Type B pancreatic cell (in vitro differentiated cells): Measurements from ENCODE around the gene RPS21. TPM values are rescaled to one million over a fixed set of nuclear protein-coding genes. Genes with fewer than 3 reads are reported as not detected.

ENCODE experiments used
- DNase-seq: peaks from one replicate; pipeline ENCODE4 v3.0.0; 2021; ENCODE audit warnings: mixed read lengths; ENCODE audit not compliant: unreplicated experiment; ENCODE audit errors: extremely low spot score
- H3K27ac Mint-ChIP-seq: 2 replicates; pipeline ENCODE4 v1.8.0; 2021; ENCODE audit warnings: mild to moderate bottlenecking, mixed read lengths
- H3K27me3 Mint-ChIP-seq: 2 replicates; pipeline ENCODE4 v1.8.0; 2021; ENCODE audit warnings: mixed read lengths
- H3K36me3 Mint-ChIP-seq: 2 replicates; pipeline ENCODE4 v1.8.0; 2021; ENCODE audit warnings: mixed read lengths
- H3K4me1 Mint-ChIP-seq: one replicate; pipeline ENCODE4 v1.8.0; 2021; ENCODE audit warnings: mixed read lengths; ENCODE audit not compliant: unreplicated experiment
- H3K4me3 Mint-ChIP-seq: 2 replicates; pipeline ENCODE4 v1.8.0; 2021; ENCODE audit warnings: mild to moderate bottlenecking, mixed read lengths
- H3K9me3 Mint-ChIP-seq: 2 replicates; pipeline ENCODE4 v1.8.0; 2021; ENCODE audit warnings: mixed read lengths
- CTCF ChIP-seq: fragments of 200-600 bp; sonication (generic); conservative IDR thresholded peaks from 2 replicates; pipeline ENCODE4 v1.5.0; 2021; ENCODE audit warnings: antibody characterized with exemption, mild to moderate bottlenecking
- total RNA-seq: library from RNA; stranded (reverse); gene quantifications from 2 replicates; pipeline ENCODE4 v1.2.1, GENCODE V29; 2021; ENCODE audit warnings: low replicate concordance

The RPS21 gene
- total RNA-seq, 1 donor from 2014 or later: 1,432 TPM

- no peak for DNase-seq
- Mint-ChIP-seq H3K4me1 (no peaks in the 10 kb centered on the region), H3K4me3 (no peak overlapping the region), H3K9me3 (no peaks in the 10 kb centered on the region), H3K36me3 (no peaks in the 10 kb centered on the region), H3K27ac (no peak overlapping the region), H3K27me3 (no peaks in the 10 kb centered on the region)
- TF ChIP-seq CTCF: no peak
These were observed 29.2 kb upstream of the RPS21 start for GRCh38 chr20:62357681-62358080.

- Mint-ChIP-seq H3K4me1 (no peaks in the 10 kb centered on the region), H3K36me3 (no peaks in the 10 kb centered on the region), H3K27ac (peak overlapping the region; percentile 63), H3K4me3 (peak overlapping the region; percentile 44), H3K27me3 (no peaks in the 10 kb centered on the region), H3K9me3 (no peaks in the 10 kb centered on the region)
- DNase-seq: no peak
- TF ChIP-seq CTCF: no peak
These were observed 28.5 kb upstream of the RPS21 start for GRCh38 chr20:62358171-62359042.

- no peaks in the 10 kb centered on the region for H3K4me1 Mint-ChIP-seq
- no peaks in the 10 kb centered on the region for H3K36me3 Mint-ChIP-seq
- H3K4me3 Mint-ChIP-seq: no peak overlapping the region
- H3K27ac Mint-ChIP-seq: peak overlapping the region; percentile 63
- H3K27me3 Mint-ChIP-seq: no peaks in the 10 kb centered on the region
- TF ChIP-seq CTCF: no peak
- no peak for DNase-seq
- no peaks in the 10 kb centered on the region for H3K9me3 Mint-ChIP-seq
These were observed 27.8 kb upstream of the RPS21 start for GRCh38 chr20:62359043-62359490.

GRCh38 chr20:62359491-62360121, 27.3 kb upstream of the RPS21 start:
- no peak for TF ChIP-seq CTCF
- Mint-ChIP-seq H3K4me3 (no peak overlapping the region), H3K4me1 (no peaks in the 10 kb centered on the region), H3K27ac (no peak overlapping the region), H3K36me3 (no peaks in the 10 kb centered on the region), H3K27me3 (no peaks in the 10 kb centered on the region), H3K9me3 (no peaks in the 10 kb centered on the region)
- no peak for DNase-seq

GRCh38 chr20:62360854-62361798, 25.8 kb upstream of the RPS21 start:
- Mint-ChIP-seq H3K4me1 (no peaks in the 10 kb centered on the region), H3K36me3 (no peaks in the 10 kb centered on the region), H3K9me3 (no peaks in the 10 kb centered on the region), H3K27me3 (no peaks in the 10 kb centered on the region), H3K4me3 (no peak overlapping the region), H3K27ac (peak overlapping the region; percentile 90)
- TF ChIP-seq CTCF: no peak
- DNase-seq: no peak
